ENCODE results near the gene MAU2. TPM values are rescaled to one million over a fixed set of nuclear protein-coding genes. Genes with fewer than 3 reads are reported as not detected.
A peak's percentile ranks its signal among the peaks of the same experiment; 100 is the strongest.
"Not testable (repeated sequence)": the region's sequence is repeated elsewhere in the genome, so short reads cannot be mapped to it uniquely, and the experiment has no call there.

MAU2 gene
- total and polyA plus RNA-seq, 2 of the 13 experiments (the other 11 are each of a cell fraction or from before 2014, with no cell fraction given): 16.8 to 33.8 TPM

- CTCF ChIA-PET (ENCODE audit: low intra/inter-chr PET ratio, low total read pairs); H2AFZ ChIP-seq (ENCODE audit: low read length); DNase-seq (ENCODE audit: low spot score); H3K9me3 ChIP-seq (ENCODE audit: low read length); H3K27me3 ChIP-seq (ENCODE audit: control insufficient read depth in 1 of 2, insufficient read depth in 2 of 2, low read length in 2 of 2); H3K36me3 ChIP-seq (replicated peaks in 1 of 2; ENCODE audit: control insufficient read depth in 1 of 2, insufficient read depth in 2 of 2, low read length in 2 of 2); BruUV-seq (replicated peaks); ATAC-seq; in situ Hi-C loops (cut with HindIII; ENCODE audit: extremely low pct_ligation_motif_present, low pct_unique_long_range_greater_than_20kb); H4K20me1 ChIP-seq (ENCODE audit: insufficient read depth, low read length); FAIRE-seq: not testable (repeated sequence)
- Histone ChIP-seq H3K27ac (ENCODE audit: extremely low read length, insufficient read depth, low read length) (peak overlapping the region; percentile 75), H3K4me1 (ENCODE audit: insufficient read depth, low read length) (peaks cover 69% of the 10 kb centered on the region), H3K9ac (ENCODE audit: insufficient read depth, low read depth, low read length) (peak overlapping the region; percentile 62; the same call in 1 of the 2 replicates), H3K4me2 (ENCODE audit: low read depth, low read length) (peak overlapping the region; percentile 81), H3K4me3 (replicated peaks in 1 of 3; ENCODE audit: insufficient read depth in 1 of 3, low read depth in 2 of 3, low read length in 3 of 3) (peak overlapping the region in 2 of 3 experiments; percentile 34 to 41; a peak in 2 of 6 replicates), H3K79me2 (ENCODE audit: insufficient read depth, low read length) (peaks cover 66% of the 10 kb centered on the region)
- intact Hi-C loops (cut with micrococcal nuclease; ENCODE audit: unreplicated experiment): loop anchor here (2.0 kb wide), 1 partner anchor 13 kb away; no protein-coding TSS in a partner anchor
- 0 out of 2 replicates have a peak, but pooled peaks have one; percentile 0 for TF ChIP-seq KLF12 (CRISPR knock-in tag; IDR thresholded peaks at IDR 0.05; ENCODE audit: borderline replicate concordance)
- 92% methylated on average over 12 of the region's 12 CpGs for whole genome bisulfite sequencing (ENCODE audit: low lambda C conversion rate)
- POLR2A ChIA-PET: interaction anchor here (1.1 to 1.8 kb wide), 3 partner anchors 16 to 22 kb away, joined by 3 to 6 read pairs (median 3); partner anchors contain the start of gene GATAD2A
Measured at GRCh38 chr19:19389683-19390082, 69.1 kb downstream of the MAU2 start.

DNA sequence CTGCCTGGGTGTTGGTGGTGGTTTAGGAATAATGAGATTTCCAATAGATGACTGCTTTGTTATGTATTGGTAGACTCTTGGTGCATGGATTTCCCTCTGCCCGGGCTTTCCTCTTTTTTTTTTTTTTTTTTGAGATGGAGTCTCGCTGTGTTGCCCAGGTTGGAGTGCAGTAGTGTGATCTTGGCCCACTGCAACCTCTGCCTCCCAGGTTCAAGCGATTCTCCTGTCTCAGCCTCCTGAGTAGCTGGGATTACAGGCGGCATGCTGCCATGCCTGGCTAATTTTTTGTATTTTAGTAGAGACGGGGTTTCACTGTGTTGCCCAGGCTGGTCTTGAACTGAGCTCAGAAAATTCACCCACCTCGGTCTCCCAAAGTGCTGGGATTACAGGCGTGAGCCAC is 73.7 kb downstream of the MAU2 start:
- H3K27ac ChIP-seq (ENCODE audit: extremely low read length, insufficient read depth, low read length); H3K4me2 ChIP-seq (ENCODE audit: low read depth, low read length); FAIRE-seq; H4K20me1 ChIP-seq (ENCODE audit: insufficient read depth, low read length); H3K9me3 ChIP-seq (ENCODE audit: low read length); BruUV-seq (replicated peaks); H2AFZ ChIP-seq (ENCODE audit: low read length); H3K36me3 ChIP-seq (replicated peaks in 1 of 2; ENCODE audit: control insufficient read depth in 1 of 2, insufficient read depth in 2 of 2, low read length in 2 of 2); intact Hi-C loops (cut with micrococcal nuclease; ENCODE audit: unreplicated experiment); CTCF ChIA-PET (ENCODE audit: low intra/inter-chr PET ratio, low total read pairs); ATAC-seq; in situ Hi-C loops (cut with HindIII; ENCODE audit: extremely low pct_ligation_motif_present, low pct_unique_long_range_greater_than_20kb); H3K9ac ChIP-seq (ENCODE audit: insufficient read depth, low read depth, low read length); DNase-seq (ENCODE audit: low spot score); H3K4me3 ChIP-seq (replicated peaks in 1 of 3; ENCODE audit: insufficient read depth in 1 of 3, low read depth in 2 of 3, low read length in 3 of 3); H3K27me3 ChIP-seq (ENCODE audit: control insufficient read depth in 1 of 2, insufficient read depth in 2 of 2, low read length in 2 of 2): not testable (repeated sequence)
- POLR2A ChIA-PET: interaction anchor here (1.6 kb wide), 1 partner anchor 11 kb away, joined by 3 read pairs; the partner anchor contains the start of gene GATAD2A
- peaks cover 60% of the 10 kb centered on the region for H3K79me2 ChIP-seq (ENCODE audit: insufficient read depth, low read length)
- WGBS (ENCODE audit: low lambda C conversion rate): 93% methylated on average over 7 of the region's 7 CpGs
- H3K4me1 ChIP-seq (ENCODE audit: insufficient read depth, low read length): peaks cover 41% of the 10 kb centered on the region

Measured in HepG2 (cell line).